Duodenal mucosa (tissue), 2 donors: ENCODE results near the gene DDC.

Experiments
- H3K27ac ChIP-seq: one replicate; pipeline ENCODE4 v1.7.0; 2013; ENCODE audit warnings: low read depth, low read length
- H3K27me3 ChIP-seq, 2 donors: one replicate each; pipeline ENCODE4 v1.7.0; 2013; ENCODE audit warnings: low read length in 2 of 2, control low read depth in 1 of 2; ENCODE audit not compliant: insufficient read depth in 2 of 2, control insufficient read depth in 1 of 2
- H3K36me3 ChIP-seq, 2 donors: one replicate each; pipeline ENCODE4 v1.7.0; 2013; ENCODE audit warnings: low read length in 2 of 2, control low read depth in 1 of 2; ENCODE audit not compliant: insufficient read depth in 2 of 2, control insufficient read depth in 1 of 2
- H3K4me1 ChIP-seq, 2 donors: one replicate each; pipeline ENCODE4 v1.7.0; 2013; ENCODE audit warnings: low read length in 2 of 2, control low read depth in 1 of 2; ENCODE audit not compliant: insufficient read depth in 2 of 2, control insufficient read depth in 1 of 2
- H3K4me3 ChIP-seq, 2 donors: one replicate each; pipeline ENCODE4 v1.7.0; 2013; ENCODE audit warnings: low read length in 2 of 2, low read depth in 1 of 2
- H3K9ac ChIP-seq, 2 donors: one replicate each; pipeline ENCODE4 v1.7.0; 2013; ENCODE audit warnings: low read length in 2 of 2, low read depth in 1 of 2
- H3K9me3 ChIP-seq, 2 donors: one replicate each; pipeline ENCODE4 v1.7.0; 2013; ENCODE audit warnings: low read length in 2 of 2, control low read depth in 1 of 2; ENCODE audit not compliant: control insufficient read depth in 1 of 2

Gene DDC

GRCh38 chr7:50448823-50449222, 116.4 kb downstream of the DDC start:
- no peak overlapping the region for H3K4me3 ChIP-seq
- no peak overlapping the region for H3K27ac ChIP-seq
- H3K4me1 ChIP-seq, result peaks cover 9 to 14% of the 10 kb centered on the region in 2 donors
- peaks cover 11 to 26% of the 10 kb centered on the region in 2 donors for H3K36me3 ChIP-seq
- H3K9me3 ChIP-seq, result no peaks in the 10 kb centered on the region
- no peaks in the 10 kb centered on the region for H3K27me3 ChIP-seq
- no peak overlapping the region for H3K9ac ChIP-seq

GRCh38 chr7:50446542-50446960, 118.7 kb downstream of the DDC start:
- Histone ChIP-seq H3K9ac (no peak overlapping the region), H3K4me1 (peaks cover 9 to 14% of the 10 kb centered on the region in 2 donors), H3K27ac (no peak overlapping the region), H3K36me3 (peaks cover 11 to 27% of the 10 kb centered on the region in 2 donors), H3K27me3 (no peaks in the 10 kb centered on the region), H3K4me3 (no peak overlapping the region), H3K9me3 (no peaks in the 10 kb centered on the region)

- Histone ChIP-seq H3K4me3 (no peak overlapping the region), H3K27ac (no peak overlapping the region), H3K9ac (no peak overlapping the region)
Measured at GRCh38 chr7:50436133-50436806, 128.9 kb downstream of the DDC start.

GRCh38 chr7:50431722-50432305, 133.4 kb downstream of the DDC start:
- H3K27me3 ChIP-seq, result no peaks in the 10 kb centered on the region
- no peak overlapping the region for H3K27ac ChIP-seq
- no peaks in the 10 kb centered on the region for H3K36me3 ChIP-seq
- H3K4me1 ChIP-seq, result peaks cover 6 to 8% of the 10 kb centered on the region in 2 donors
- no peak overlapping the region for H3K4me3 ChIP-seq
- H3K9ac ChIP-seq, result no peak overlapping the region
- no peaks in the 10 kb centered on the region for H3K9me3 ChIP-seq

More at GRCh38 chr7:50436133-50436806, 128.9 kb downstream of the DDC start:
- H3K27me3 ChIP-seq, result no peaks in the 10 kb centered on the region
- H3K4me1 ChIP-seq, result no peaks in the 10 kb centered on the region
- H3K36me3 ChIP-seq, result peaks cover 0 to 5% of the 10 kb centered on the region in 2 donors
- H3K9me3 ChIP-seq, result no peaks in the 10 kb centered on the region

- Histone ChIP-seq H3K27me3 (no peaks in the 10 kb centered on the region), H3K27ac (no peak overlapping the region), H3K9me3 (no peaks in the 10 kb centered on the region), H3K4me3 (no peak overlapping the region), H3K4me1 (peaks cover 10 to 13% of the 10 kb centered on the region in 2 donors), H3K9ac (no peak overlapping the region), H3K36me3 (no peaks in the 10 kb centered on the region)
Measured at GRCh38 chr7:50431316-50431715, 133.9 kb downstream of the DDC start.

GRCh38 chr7:50428911-50429310, 136.3 kb downstream of the DDC start:
- Histone ChIP-seq H3K4me1 (peaks cover 12 to 14% of the 10 kb centered on the region in 2 donors), H3K27me3 (no peaks in the 10 kb centered on the region), H3K27ac (no peak overlapping the region), H3K4me3 (no peak overlapping the region), H3K36me3 (no peaks in the 10 kb centered on the region), H3K9me3 (no peaks in the 10 kb centered on the region), H3K9ac (no peak overlapping the region)

- no peaks in the 10 kb centered on the region for H3K36me3 ChIP-seq
- H3K9ac ChIP-seq, result no peak overlapping the region
- H3K4me3 ChIP-seq, result no peak overlapping the region
Measured at GRCh38 chr7:50427518-50427917, 137.7 kb downstream of the DDC start.

GRCh38 chr7:50426280-50427045, 138.7 kb downstream of the DDC start:
- no peaks in the 10 kb centered on the region for H3K27me3 ChIP-seq

More at GRCh38 chr7:50427518-50427917, 137.7 kb downstream of the DDC start:
- H3K9me3 ChIP-seq, result no peaks in the 10 kb centered on the region
- H3K27ac ChIP-seq, result no peak overlapping the region
- H3K4me1 ChIP-seq, result peaks cover 12 to 14% of the 10 kb centered on the region in 2 donors
- no peaks in the 10 kb centered on the region for H3K27me3 ChIP-seq

GRCh38 chr7:50425318-50425717, 139.9 kb downstream of the DDC start:
- H3K27me3 ChIP-seq, result no peaks in the 10 kb centered on the region
- H3K9me3 ChIP-seq, result no peaks in the 10 kb centered on the region
- H3K4me3 ChIP-seq, result no peak overlapping the region
- no peak overlapping the region for H3K9ac ChIP-seq
- H3K36me3 ChIP-seq, result no peaks in the 10 kb centered on the region
- H3K27ac ChIP-seq, result no peak overlapping the region
- H3K4me1 ChIP-seq, result peaks cover 12 to 14% of the 10 kb centered on the region in 2 donors

More at GRCh38 chr7:50426280-50427045, 138.7 kb downstream of the DDC start:
- H3K27ac ChIP-seq, result no peak overlapping the region
- H3K9ac ChIP-seq, result no peak overlapping the region
- H3K9me3 ChIP-seq, result no peaks in the 10 kb centered on the region
- H3K36me3 ChIP-seq, result no peaks in the 10 kb centered on the region
- H3K4me1 ChIP-seq, result peaks cover 12 to 14% of the 10 kb centered on the region in 2 donors
- no peak overlapping the region for H3K4me3 ChIP-seq

GRCh38 chr7:50423860-50424259, 141.3 kb downstream of the DDC start:
- H3K27me3 ChIP-seq, result no peaks in the 10 kb centered on the region
- H3K4me1 ChIP-seq, result peaks cover 12 to 14% of the 10 kb centered on the region in 2 donors
- H3K9ac ChIP-seq, result no peak overlapping the region
- no peaks in the 10 kb centered on the region for H3K36me3 ChIP-seq
- no peak overlapping the region for H3K27ac ChIP-seq
- H3K4me3 ChIP-seq, result no peak overlapping the region
- H3K9me3 ChIP-seq, result no peaks in the 10 kb centered on the region
